GM18526 (cell line): ENCODE measurements around the gene UCHL5.

Experiments used
- POLR2A ChIP-seq: IDR thresholded peaks from 3 replicates; pipeline ENCODE4 v1.6.1; 2011; ENCODE audit not compliant: insufficient read length; ENCODE audit errors: extremely low read depth

The UCHL5 gene, protein sequence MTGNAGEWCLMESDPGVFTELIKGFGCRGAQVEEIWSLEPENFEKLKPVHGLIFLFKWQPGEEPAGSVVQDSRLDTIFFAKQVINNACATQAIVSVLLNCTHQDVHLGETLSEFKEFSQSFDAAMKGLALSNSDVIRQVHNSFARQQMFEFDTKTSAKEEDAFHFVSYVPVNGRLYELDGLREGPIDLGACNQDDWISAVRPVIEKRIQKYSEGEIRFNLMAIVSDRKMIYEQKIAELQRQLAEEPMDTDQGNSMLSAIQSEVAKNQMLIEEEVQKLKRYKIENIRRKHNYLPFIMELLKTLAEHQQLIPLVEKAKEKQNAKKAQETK

DNA sequence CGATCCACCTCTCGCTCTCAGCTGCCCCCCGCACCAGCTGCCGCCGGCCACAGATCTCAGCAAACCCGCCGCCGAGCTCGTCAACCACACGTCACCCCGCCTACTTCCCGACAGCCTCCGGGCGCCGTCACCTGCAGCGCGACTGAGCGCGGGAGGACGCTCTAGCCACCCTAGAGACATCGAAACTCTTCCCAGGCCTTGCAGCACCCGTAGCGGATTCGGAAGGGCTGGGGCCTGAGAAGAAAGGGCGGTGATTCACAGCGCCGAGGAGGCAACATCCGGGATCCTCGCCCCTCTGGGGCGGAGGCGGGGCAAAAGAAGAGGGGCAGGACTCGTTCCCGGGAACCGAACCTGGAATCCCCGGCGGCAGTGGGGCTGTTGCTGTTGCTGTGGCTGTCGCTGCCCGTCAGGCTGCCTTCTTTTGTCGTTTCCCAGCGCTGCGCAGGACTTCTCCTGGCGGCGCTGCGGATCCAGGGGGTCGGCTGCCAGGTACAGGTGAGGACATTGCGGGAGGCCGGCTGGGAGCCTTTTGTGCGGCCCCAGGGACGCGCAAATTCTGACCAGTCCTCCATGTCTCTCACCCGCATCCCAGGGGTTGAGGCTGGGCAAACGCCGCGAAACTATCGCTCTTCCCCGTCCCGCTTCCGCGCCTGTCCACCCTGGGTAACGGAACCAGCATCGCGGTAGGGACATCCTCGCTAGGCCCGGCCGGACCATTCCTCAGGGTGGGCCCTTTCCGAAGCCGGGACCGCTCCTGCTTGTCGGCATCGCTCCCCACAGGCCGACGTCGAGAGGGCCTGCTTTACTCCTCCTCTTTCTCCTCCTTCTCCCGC is at the start of gene UCHL5, which contains the start of gene RO60:
TSS of gene UCHL5 (minus strand) at position 79 of the 833 bp plus-strand sequence. CDS start 100 bp downstream, outside the sequence.
TSS of gene RO60 (plus strand) at position 331 of the 833 bp plus-strand sequence. CDS start 9,443 bp downstream, outside the sequence.
- peak; percentile 92 for TF ChIP-seq POLR2A

GRCh38 chr1:193108471-193108870 is 49.3 kb upstream of the UCHL5 start:
- TF ChIP-seq POLR2A = no peak

- no peak for TF ChIP-seq POLR2A
Observed at GRCh38 chr1:193105821-193106177, 46.6 kb upstream of the UCHL5 start.

GRCh38 chr1:193104907-193105820 is 46.0 kb upstream of the UCHL5 start, which contains the start of gene GLRX2:
Gene GLRX2 (minus strand): TSS chr1:193105414. CDS start chr1:193105382, 32 bp downstream.
- peak; percentile 79 for TF ChIP-seq POLR2A

DNA sequence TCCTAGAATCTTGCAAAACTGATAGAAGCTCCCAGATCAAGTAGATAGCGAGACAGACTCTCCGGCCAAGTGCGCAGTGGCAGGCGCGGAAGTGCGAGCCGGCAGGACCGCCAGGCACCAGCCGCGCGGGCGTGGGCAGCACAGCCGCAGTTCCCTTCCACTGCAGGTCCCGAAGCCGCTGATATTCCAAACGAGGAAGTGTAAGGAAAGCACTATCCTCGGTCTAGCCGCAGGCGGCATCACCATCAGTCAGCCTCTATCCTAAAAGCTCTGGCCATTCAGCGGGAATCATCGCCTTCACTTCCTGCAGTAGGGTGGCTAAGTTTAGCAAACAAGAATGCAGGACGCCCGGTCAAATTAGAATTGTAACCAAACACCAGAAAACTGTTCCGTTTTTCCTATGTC is 45.3 kb upstream of the UCHL5 start:
- TF ChIP-seq POLR2A = no peak

- TF ChIP-seq POLR2A = no peak
Observed at GRCh38 chr1:193103759-193104501, 44.8 kb upstream of the UCHL5 start.

GRCh38 chr1:193102662-193103061 is 43.5 kb upstream of the UCHL5 start:
- no peak for TF ChIP-seq POLR2A

DNA sequence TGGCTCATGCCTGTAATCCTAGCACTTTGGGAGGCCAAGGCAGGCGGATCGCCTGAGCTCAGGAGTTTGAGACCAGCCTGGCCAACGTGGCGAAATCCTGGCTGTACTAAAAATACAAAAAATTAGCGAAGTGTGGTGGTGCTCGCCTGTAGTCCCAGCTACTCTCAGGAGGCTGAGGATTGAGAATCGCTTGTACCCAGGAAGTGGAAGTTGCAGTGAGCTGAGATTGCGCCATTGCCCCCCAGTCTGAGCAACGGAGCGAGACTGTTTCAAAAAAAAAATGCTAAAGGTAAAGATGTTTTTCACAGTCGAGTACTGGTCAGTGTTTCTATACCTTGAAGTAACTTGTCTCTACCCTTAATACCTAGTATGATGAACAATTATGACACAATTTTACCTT is 35.0 kb upstream of the UCHL5 start:
- no peak for TF ChIP-seq POLR2A

GRCh38 chr1:193090865-193091264 is 31.7 kb upstream of the UCHL5 start:
- no peak for TF ChIP-seq POLR2A

DNA sequence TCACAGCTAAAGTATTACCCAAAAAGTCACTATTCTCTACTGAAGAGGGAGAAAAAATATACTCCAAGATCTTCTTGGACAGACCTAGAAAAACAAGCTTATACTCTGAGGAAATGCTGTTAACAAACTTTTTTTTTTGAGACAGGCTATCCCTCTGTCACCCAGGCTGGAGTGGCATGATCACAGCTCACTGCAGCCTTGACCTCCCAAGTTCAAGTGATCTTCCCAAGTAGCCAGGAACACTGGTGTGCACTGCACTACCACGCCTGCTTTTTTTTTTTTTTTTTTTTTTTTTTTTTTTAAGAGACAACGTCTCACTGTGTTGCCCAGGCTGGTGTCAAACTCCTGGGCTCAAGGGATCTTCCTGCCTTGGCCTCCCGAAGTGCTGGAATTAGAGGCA is 28.7 kb upstream of the UCHL5 start:
- TF ChIP-seq POLR2A = no peak

GRCh38 chr1:193086342-193086741 is 27.2 kb upstream of the UCHL5 start:
- no peak for TF ChIP-seq POLR2A

DNA sequence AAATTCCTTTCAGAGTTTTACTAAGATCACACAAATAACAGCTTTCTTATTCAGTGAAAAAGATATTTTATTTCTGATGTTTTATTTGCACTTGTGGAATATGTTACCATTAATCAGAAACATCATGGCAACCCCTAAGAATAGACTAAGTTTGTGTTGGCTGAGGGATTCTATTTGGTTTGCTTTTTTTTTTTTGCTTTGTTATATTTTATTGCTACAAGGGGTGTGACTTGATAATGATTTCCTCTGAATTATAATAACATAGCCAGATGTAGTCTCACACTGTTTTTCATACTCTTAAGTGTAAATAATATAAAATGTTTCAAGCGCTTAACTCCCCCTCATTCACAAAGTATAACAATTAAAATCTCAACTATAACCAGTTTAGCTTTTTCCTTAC is 26.1 kb upstream of the UCHL5 start:
- TF ChIP-seq POLR2A = no peak

GRCh38 chr1:193083365-193084088 is 24.4 kb upstream of the UCHL5 start:
- no peak for TF ChIP-seq POLR2A

- no peak for TF ChIP-seq POLR2A
Observed at GRCh38 chr1:193079187-193079586, 20.0 kb upstream of the UCHL5 start.
